Uterine smooth muscle cell (primary cell): ENCODE data around the gene KLC1. TPM values are rescaled to one million over a fixed set of nuclear protein-coding genes. Genes with fewer than 3 reads are reported as not detected.

Experiments
- total RNA-seq: library from RNA; depleted of rRNA; stranded (reverse); fragments of >200 nt; gene quantifications from 2 replicates; pipeline ENCODE4 v1.2.3, GENCODE V29; 2014

The KLC1 gene
- total RNA-seq: 230 and 244 TPM in 2 replicates

DNA sequence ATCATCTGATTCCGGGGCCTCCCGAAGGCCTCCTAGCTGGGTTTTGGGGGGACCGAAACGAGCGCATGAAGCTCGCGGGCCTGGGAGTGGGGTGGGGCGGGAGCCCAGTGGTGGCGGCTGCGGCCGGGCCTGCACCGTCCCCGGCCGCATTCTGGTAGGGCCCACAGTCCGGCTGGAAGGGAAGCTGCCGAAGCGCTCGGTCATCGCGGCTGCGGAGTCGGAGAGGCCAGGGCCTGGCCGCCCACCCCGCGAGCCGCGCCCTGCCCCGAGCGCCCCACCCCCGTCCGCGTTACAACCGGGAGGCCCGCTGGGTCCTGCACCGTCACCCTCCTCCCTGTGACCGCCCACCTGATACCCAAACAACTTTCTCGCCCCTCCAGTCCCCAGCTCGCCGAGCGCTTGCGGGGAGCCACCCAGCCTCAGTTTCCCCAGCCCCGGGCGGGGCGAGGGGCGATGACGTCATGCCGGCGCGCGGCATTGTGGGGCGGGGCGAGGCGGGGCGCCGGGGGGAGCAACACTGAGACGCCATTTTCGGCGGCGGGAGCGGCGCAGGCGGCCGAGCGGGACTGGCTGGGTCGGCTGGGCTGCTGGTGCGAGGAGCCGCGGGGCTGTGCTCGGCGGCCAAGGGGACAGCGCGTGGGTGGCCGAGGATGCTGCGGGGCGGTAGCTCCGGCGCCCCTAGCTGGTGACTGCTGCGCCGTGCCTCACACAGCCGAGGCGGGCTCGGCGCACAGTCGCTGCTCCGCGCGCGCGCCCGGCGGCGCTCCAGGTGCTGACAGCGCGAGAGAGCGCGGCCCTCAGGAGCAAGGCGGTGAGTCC, at the start of gene KLC1:
KLC1 (plus strand) TSS at position 528 of the 819 bp plus-strand sequence. CDS start 25,354 bp downstream, outside the sequence.

DNA sequence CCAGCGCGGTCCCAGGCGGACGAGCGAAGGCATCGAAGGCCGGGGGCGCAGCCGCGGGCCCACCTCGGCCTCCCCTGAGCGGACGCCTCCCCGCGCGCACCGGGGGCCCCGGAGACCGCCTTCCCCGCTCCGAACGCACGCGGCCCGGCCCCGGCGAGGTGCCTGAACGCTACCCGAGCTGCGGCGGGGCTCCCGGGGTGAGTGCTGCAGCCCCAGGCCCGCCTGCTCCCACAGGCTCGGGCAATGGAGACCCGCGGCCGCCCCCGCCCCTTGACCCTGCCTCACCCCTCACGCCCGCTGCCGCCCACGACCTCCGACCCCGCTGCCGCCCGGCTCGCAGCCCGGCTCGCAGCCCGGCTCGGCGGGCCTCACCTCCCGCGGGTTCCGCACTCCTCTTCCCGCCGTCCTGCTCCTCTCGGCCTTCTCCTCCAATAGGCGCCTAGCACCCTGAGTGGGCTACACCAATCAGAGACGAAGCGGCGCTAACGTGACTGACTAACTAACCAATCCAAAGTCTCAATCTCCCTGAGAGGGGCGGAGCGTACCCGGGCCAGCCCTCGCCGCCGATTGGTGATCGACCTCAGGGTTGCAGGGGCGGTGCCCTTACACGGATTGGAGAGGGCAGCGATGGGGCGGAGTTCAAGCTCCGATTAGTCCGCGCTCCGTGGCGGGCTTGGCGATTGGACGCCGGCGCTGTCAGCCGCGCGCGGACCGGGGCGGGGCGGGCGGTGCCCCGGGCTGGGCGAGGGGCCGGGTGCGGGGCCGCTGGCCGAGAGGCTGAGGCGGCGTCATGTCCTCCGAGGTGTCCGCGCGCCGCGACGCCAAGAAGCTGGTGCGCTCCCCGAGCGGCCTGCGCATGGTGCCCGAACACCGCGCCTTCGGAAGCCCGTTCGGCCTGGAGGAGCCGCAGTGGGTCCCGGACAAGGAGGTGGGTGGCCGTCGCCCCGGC, 86.3 kb downstream of the KLC1 start, which contains the start of the genes XRCC3 and ZFYVE21:
XRCC3 (minus strand) TSS at position 400 of the 949 bp plus-strand sequence. CDS start 4,364 bp downstream, outside the sequence.
ZFYVE21 (plus strand) TSS at position 759 of the 949 bp plus-strand sequence; CDS start at position 791, 32 bp downstream.

Other genes starting within 250 kb of the KLC1 start
- 91.6 and 105 TPM in 2 replicates for gene MARK3, start 243.8 kb upstream of the KLC1 start, total RNA-seq
- gene CKB, start 106.4 kb upstream of the KLC1 start, total RNA-seq: 24.9 and 36.6 TPM in 2 replicates
- 10.7 and 14.1 TPM in 2 replicates for gene TRMT61A, start 100.0 kb upstream of the KLC1 start, total RNA-seq
- gene BAG5, start 66.6 kb upstream of the KLC1 start, total RNA-seq: 29.0 and 30.3 TPM in 2 replicates
- 16.4 and 18.0 TPM in 2 replicates for gene COA8, start 66.3 kb upstream of the KLC1 start, total RNA-seq
- gene XRCC3, start 86.2 kb downstream of the KLC1 start, total RNA-seq: 9.7 and 27.7 TPM in 2 replicates
- gene ZFYVE21, start 86.6 kb downstream of the KLC1 start, total RNA-seq: 54.9 and 76.5 TPM in 2 replicates
- gene PPP1R13B, start 218.4 kb downstream of the KLC1 start, total RNA-seq: 3.4 and 5.8 TPM in 2 replicates